Uterus (tissue), 2 donors: ENCODE data around the gene ALKBH3.

Experiments
- CTCF ChIP-seq, 4 experiments: fragments of 200-600 bp in 2 of 4; fragments of 450-650 bp in 2 of 4; sonication (generic) in 2 of 4; IDR thresholded peaks; one replicate each; pipeline ENCODE4 v1.5.1; 2016 to 2019; ENCODE audit warnings: antibody characterized with exemption in 4 of 4, mild to moderate bottlenecking in 2 of 4, moderate library complexity in 1 of 4
- POLR2A ChIP-seq, 2 donors: fragments of 450-650 bp; IDR thresholded peaks; one replicate each; pipeline ENCODE4 v1.6.1; 2016; ENCODE audit warnings: antibody characterized with exemption in 2 of 2, mild to moderate bottlenecking in 1 of 2, moderate library complexity in 1 of 2

GRCh38 chr11:43918662-43919061 lies 38.0 kb downstream of the ALKBH3 start:
- TF ChIP-seq CTCF (IDR thresholded peaks at IDR 0.05) (no peak), POLR2A (IDR thresholded peaks at IDR 0.05) (no peak)
